Upper lobe of left lung (tissue), 6 donors: ENCODE data around the gene KDM4B. TPM values are rescaled to one million over a fixed set of nuclear protein-coding genes. Genes with fewer than 3 reads are reported as not detected.

Source experiments
- ATAC-seq, 2 donors: fragments of 200-7000 bp; cut with Tn5 transposase; one replicate each; pipeline ENCODE4 v1.9.1; 2022; ENCODE audit warnings: mild to moderate bottlenecking in 2 of 2, moderate library complexity in 2 of 2; ENCODE audit not compliant: low FRiP score in 2 of 2
- DNase-seq, 2 donors: peaks; one replicate each; pipeline ENCODE4 v3.0.0-alpha.2; 2019 to 2020
- H3K27ac ChIP-seq, 4 donors: fragments of 200-600 bp; sonication (generic); one replicate each; pipeline ENCODE4 v1.5.1; 2016 to 2019
- H3K27me3 ChIP-seq, 4 donors: fragments of 200-600 bp; sonication (generic); one replicate each; pipeline ENCODE4 v1.5.1; 2017 to 2019
- H3K36me3 ChIP-seq, 4 donors: fragments of 200-600 bp; sonication (generic); one replicate each; pipeline ENCODE4 v1.5.1; 2016 to 2019
- H3K4me1 ChIP-seq, 4 donors: fragments of 200-600 bp; sonication (generic); one replicate each; pipeline ENCODE4 v1.5.1; 2018 to 2019
- H3K4me3 ChIP-seq, 4 donors: fragments of 200-600 bp; sonication (generic); one replicate each; pipeline ENCODE4 v1.5.1; 2017 to 2019; ENCODE audit warnings: mild to moderate bottlenecking in 2 of 4, moderate library complexity in 1 of 4
- H3K9me3 ChIP-seq, 4 donors: fragments of 200-600 bp; sonication (generic); one replicate each; pipeline ENCODE4 v1.5.1; 2018 to 2019
- EP300 ChIP-seq, 4 donors: sonication (generic); formaldehyde crosslinking; IDR thresholded peaks; one replicate each; pipeline ENCODE4 v1.5.1; 2017; ENCODE audit warnings: antibody characterized with exemption in 4 of 4, control low read depth in 2 of 4
- POLR2A ChIP-seq, 4 donors: fragments of 450-650 bp; IDR thresholded peaks; one replicate each; pipeline ENCODE4 v1.5.1; 2016 to 2017; ENCODE audit warnings: antibody characterized with exemption in 4 of 4, mild to moderate bottlenecking in 2 of 4
- POLR2AphosphoS5 ChIP-seq, 2 donors: sonication (generic); formaldehyde crosslinking; IDR thresholded peaks; one replicate each; pipeline ENCODE4 v1.5.1; 2017; ENCODE audit warnings: antibody characterized with exemption in 2 of 2
- WGBS, 2 donors: methylation state at CpG; one replicate each; pipeline ENCODE4 v1.1.5; 2017 to 2018; 5-methylcytosine and 5-hydroxymethylcytosine counted together
- total RNA-seq, 6 donors: library from RNA; depleted of rRNA in 4 of 6; stranded (reverse); fragments of >200 nt in 4 of 6; gene quantifications; one replicate each; pipeline versions ENCODE4 v1.1.0 to v1.2.1, GENCODE V29; 2016 to 2021
- TF ChIP-seq, protein P1 (sequence below), 6 experiments: fragments of 450-650 bp in 4 of 6; fragments of 200-600 bp in 2 of 6; sonication (generic) in 2 of 6; IDR thresholded peaks; one replicate each; pipeline ENCODE4 v1.5.1; 2016 to 2019; ENCODE audit warnings: antibody characterized with exemption in 6 of 6
- donor health status: DM: no; HTN: no; CAD: no; lungs with moderate emphysema.
- donor health status: DM: no; HTN: yes; CAD: no; lungs with severe emphysema.

KDM4B gene
- total RNA-seq, 6 donors from 2014 or later = 28.1 to 112 (median 38.2) TPM

DNA sequence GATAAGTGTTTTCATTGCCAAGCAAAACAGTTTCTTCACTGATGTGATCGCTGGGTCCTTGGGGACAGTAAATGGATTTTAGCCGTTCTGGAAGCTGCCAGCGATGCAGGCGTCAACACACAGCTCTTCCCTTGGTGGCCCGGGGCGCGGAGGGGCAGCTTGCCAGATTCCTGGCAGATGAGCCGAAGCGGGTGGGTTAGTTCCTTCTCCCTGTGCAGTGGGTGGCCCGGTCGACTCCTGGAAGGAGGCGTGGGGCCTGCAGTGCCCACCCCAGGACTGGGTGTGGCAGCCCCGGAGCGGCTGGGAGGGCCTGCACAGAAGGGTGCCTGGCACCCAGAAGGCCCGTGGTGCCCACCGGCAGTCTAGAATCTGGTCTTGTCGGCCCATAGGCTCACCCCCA is 69.0 kb downstream of the KDM4B start:
- Histone ChIP-seq H3K4me3 (no peak overlapping the region), H3K27ac (no peak overlapping the region), H3K36me3 (peaks cover 14 to 65% (median 44%) of the 10 kb centered on the region in 4 donors), H3K9me3 (no peaks in the 10 kb centered on the region), H3K4me1 (peaks cover 0 to 32% (median 3%) of the 10 kb centered on the region in 4 donors), H3K27me3 (no peaks in the 10 kb centered on the region)
- DNase-seq (peak in 1 of 2 donors; percentile 76), ATAC-seq (peak in 1 of 2 donors; percentile 28)
- WGBS, 2 donors = 86% methylated on average over 12 of the region's 17 CpGs; no CpG with 5 or more reads in 1 of the 2 donors
- TF ChIP-seq, protein P1, sequence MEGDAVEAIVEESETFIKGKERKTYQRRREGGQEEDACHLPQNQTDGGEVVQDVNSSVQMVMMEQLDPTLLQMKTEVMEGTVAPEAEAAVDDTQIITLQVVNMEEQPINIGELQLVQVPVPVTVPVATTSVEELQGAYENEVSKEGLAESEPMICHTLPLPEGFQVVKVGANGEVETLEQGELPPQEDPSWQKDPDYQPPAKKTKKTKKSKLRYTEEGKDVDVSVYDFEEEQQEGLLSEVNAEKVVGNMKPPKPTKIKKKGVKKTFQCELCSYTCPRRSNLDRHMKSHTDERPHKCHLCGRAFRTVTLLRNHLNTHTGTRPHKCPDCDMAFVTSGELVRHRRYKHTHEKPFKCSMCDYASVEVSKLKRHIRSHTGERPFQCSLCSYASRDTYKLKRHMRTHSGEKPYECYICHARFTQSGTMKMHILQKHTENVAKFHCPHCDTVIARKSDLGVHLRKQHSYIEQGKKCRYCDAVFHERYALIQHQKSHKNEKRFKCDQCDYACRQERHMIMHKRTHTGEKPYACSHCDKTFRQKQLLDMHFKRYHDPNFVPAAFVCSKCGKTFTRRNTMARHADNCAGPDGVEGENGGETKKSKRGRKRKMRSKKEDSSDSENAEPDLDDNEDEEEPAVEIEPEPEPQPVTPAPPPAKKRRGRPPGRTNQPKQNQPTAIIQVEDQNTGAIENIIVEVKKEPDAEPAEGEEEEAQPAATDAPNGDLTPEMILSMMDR (IDR thresholded peaks at IDR 0.05) = no peak
- no peak for TF ChIP-seq EP300 (IDR thresholded peaks at IDR 0.05)
- no peak for TF ChIP-seq POLR2AphosphoS5 (IDR thresholded peaks at IDR 0.05)
- no peak for TF ChIP-seq POLR2A (IDR thresholded peaks at IDR 0.05)

DNA sequence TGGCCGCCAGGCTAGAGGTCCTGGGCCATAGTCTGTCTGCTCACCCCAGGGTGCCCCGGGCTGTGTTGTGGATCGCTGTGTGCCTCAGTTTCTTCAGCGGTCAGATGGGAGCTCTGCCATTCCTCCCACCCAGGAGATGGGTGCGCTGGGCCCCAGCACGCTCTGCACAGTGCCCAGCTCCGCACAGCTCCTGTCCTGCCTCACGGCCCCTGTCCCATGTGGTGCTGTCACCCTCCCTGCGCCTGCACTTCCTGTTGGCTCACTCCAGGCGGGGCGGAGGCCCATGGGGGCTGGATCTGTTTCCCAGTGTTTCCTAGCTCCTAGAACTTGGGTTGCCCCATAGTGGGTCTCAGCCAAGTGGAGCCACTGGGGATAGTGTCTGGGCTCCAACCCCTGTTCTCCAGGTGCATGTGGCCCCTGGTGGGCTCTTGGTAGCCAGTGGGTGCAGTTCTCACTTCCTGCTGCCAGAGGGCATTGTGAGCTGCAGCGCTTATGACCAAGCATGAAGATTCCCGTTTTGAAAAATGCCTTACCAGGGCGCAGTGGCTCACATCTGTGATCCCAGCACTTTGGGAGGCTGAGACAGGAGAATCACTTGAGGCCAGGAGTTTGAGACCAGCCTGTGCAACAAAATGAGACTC is 69.8 kb downstream of the KDM4B start:
- 59 to 60% methylated on average over 7 of the region's 14 CpGs for WGBS, 2 donors
- Histone ChIP-seq H3K36me3 (peaks cover 12 to 57% (median 37%) of the 10 kb centered on the region in 4 donors), H3K4me3 (no peak overlapping the region), H3K9me3 (no peaks in the 10 kb centered on the region), H3K27ac (no peak overlapping the region), H3K4me1 (peaks cover 0 to 32% (median 3%) of the 10 kb centered on the region in 4 donors), H3K27me3 (no peaks in the 10 kb centered on the region)
- TF ChIP-seq POLR2AphosphoS5 (IDR thresholded peaks at IDR 0.05) (no peak), POLR2A (IDR thresholded peaks at IDR 0.05) (no peak), EP300 (IDR thresholded peaks at IDR 0.05) (no peak)
- TF ChIP-seq, protein P1 (IDR thresholded peaks at IDR 0.05) = peak in 5 of 6 experiments; percentile 31 to 43 (median 37)
- ATAC-seq (peak in 1 of 2 donors; percentile 14), DNase-seq (peak in 1 of 2 donors; percentile 45)

DNA sequence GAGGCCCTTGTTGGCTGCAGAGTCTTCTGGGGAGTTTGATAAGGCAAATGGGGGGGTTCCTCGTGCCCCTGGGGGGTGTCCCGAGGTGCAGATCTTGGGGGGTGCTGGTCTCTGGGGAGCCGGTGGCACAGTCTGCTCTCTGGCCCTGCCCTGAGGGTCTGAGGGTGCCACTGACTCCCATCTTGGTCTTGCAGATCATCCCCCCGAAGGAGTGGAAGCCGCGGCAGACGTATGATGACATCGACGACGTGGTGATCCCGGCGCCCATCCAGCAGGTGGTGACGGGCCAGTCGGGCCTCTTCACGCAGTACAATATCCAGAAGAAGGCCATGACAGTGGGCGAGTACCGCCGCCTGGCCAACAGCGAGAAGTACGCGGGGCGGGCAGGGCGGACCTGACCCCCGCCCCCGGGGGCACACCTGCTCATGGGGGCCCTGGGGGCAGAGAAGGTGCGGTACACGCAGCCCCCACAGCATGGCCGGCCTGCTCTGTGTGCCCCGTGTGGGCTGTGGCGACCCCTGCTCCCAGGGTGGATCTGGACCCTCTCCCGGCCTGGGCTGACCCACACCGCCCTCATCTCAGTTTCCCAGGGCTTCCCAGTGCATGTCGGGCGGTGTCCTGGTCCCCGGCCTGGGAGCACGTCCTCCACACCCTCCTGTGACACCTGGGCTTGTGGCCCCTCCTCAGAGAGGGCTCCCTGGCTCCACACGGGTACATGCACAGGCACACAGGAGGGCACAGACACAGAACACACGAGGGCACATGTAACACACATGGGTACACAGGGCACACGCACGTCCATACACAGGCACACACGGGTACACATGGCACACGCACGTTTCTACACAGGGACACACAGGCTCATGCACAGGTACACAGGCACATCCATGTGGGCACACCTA is 71.0 kb downstream of the KDM4B start:
- Histone ChIP-seq H3K27ac (no peak overlapping the region), H3K36me3 (peaks cover 12 to 46% (median 31%) of the 10 kb centered on the region in 4 donors), H3K4me1 (peaks cover 0 to 32% (median 3%) of the 10 kb centered on the region in 4 donors), H3K27me3 (no peaks in the 10 kb centered on the region), H3K9me3 (no peaks in the 10 kb centered on the region), H3K4me3 (no peak overlapping the region)
- TF ChIP-seq POLR2A (IDR thresholded peaks at IDR 0.05) (no peak), EP300 (IDR thresholded peaks at IDR 0.05) (no peak), POLR2AphosphoS5 (IDR thresholded peaks at IDR 0.05) (no peak)
- TF ChIP-seq, protein P1 (IDR thresholded peaks at IDR 0.05) = no peak
- ATAC-seq (no peak), DNase-seq (peak in 1 of 2 donors; percentile 71)
- 98 to 99% methylated on average over 15 to 43 of the region's 43 CpGs for WGBS, 2 donors

DNA sequence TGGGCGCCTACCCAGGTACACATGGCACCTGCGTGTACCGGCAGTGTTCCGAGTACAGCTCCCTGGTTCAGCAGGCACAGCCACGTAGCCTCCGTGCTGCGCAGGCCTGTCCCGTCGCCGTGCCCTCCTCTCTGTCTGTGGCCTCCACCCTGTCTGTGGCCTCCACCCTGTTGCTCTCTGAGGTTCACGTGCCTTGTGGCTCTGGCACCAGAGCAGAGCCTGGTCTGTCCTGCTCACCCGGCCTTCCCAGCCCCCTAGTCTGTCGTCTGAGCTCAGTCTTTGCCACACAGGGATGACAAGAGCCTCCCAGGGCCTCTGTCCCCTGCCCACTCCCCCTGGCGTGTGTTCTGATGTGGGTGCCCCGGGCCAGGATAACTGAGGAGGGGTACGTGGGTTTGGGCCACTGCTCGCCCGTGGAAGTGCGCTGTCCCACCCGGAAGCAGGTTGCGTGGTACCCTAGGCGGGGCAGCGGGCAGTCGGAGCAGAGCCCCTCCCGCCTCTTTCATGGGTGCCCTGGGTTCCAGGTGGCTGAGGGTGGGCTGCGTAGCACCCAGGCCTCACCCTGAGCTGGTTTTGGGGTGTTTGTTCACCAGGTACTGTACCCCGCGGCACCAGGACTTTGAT is 71.7 kb downstream of the KDM4B start:
- peaks cover 12 to 43% (median 29%) of the 10 kb centered on the region in 4 donors for H3K36me3 ChIP-seq
- 96 to 98% methylated on average over 13 to 28 of the region's 28 CpGs for WGBS, 2 donors
- no peaks in the 10 kb centered on the region for H3K9me3 ChIP-seq
- peaks cover 0 to 34% (median 3%) of the 10 kb centered on the region in 4 donors for H3K4me1 ChIP-seq
- no peak overlapping the region for H3K4me3 ChIP-seq
- no peaks in the 10 kb centered on the region for H3K27me3 ChIP-seq
- TF ChIP-seq, protein P1 (IDR thresholded peaks at IDR 0.05) = no peak
- no peak for TF ChIP-seq EP300 (IDR thresholded peaks at IDR 0.05)
- no peak for TF ChIP-seq POLR2A (IDR thresholded peaks at IDR 0.05)
- TF ChIP-seq POLR2AphosphoS5 (IDR thresholded peaks at IDR 0.05) = no peak
- H3K27ac ChIP-seq = no peak overlapping the region
- DNase-seq (peak in 1 of 2 donors; percentile 51), ATAC-seq (peak in 1 of 2 donors; percentile 3)
